HepG2 (cell line): ENCODE data around the gene RBBP8NL. TPM values are rescaled to one million over a fixed set of nuclear protein-coding genes. Genes with fewer than 3 reads are reported as not detected.

Experiments
- ATAC-seq: fragments of 200-7000 bp; cut with Tn5 transposase; 3 replicates; pipeline ENCODE4 v1.9.1; 2020; ENCODE audit warnings: mild to moderate bottlenecking, moderate library complexity
- BruUV-seq: library from RNA; stranded (reverse); fragments of 400-500 nt; replicated peaks from 2 replicates; lab custom pipeline; 2021; lab: Mats Ljungman, UMichigan
- CTCF ChIA-PET: fragments of 300-600 bp; formaldehyde crosslinking; extraction: SDS; loops from one replicate; lab custom pipeline; 2021; ENCODE audit warnings: low total read pairs, inconsistent platforms, low intra/inter-chr PET ratio; lab: Yijun Ruan, JAX
- POLR2A ChIA-PET: fragments of 350-600 bp; sonication (Branson Sonifier 250); formaldehyde crosslinking; loops from one replicate; lab custom pipeline; 2020; ENCODE audit warnings: antibody characterized with exemption, inconsistent platforms; lab: Yijun Ruan, JAX
- DNase-seq: peaks from one replicate; pipeline ENCODE4 v3.0.0-alpha.2; 2015; ENCODE audit warnings: low spot score
- FAIRE-seq: peaks from 3 replicates; lab custom pipeline; 2011; peaks lifted over from hg19 to GRCh38; lab: Jason Lieb, UNC
- H2AFZ ChIP-seq: one replicate; pipeline ENCODE4 v1.6.1; 2011; ENCODE audit warnings: low read length, inconsistent platforms
- H3K27ac ChIP-seq: fragments of 300-600 bp; 3 replicates; pipeline ENCODE4 v1.8.0; 2011; ENCODE audit warnings: mixed run types, mild to moderate bottlenecking, mixed read lengths, low read length, inconsistent platforms; ENCODE audit not compliant: insufficient read depth; ENCODE audit errors: extremely low read length
- H3K27me3 ChIP-seq, 2 experiments: fragments of 200-600 bp in 1 of 2; 2 replicates in 1 of 2; 3 replicates in 1 of 2; pipeline versions ENCODE4 v1.6.0 to v1.8.0; 2011; ENCODE audit warnings: low read length in 2 of 2, mild to moderate bottlenecking in 2 of 2, moderate library complexity in 2 of 2, inconsistent platforms in 1 of 2; ENCODE audit not compliant: insufficient read depth in 2 of 2, control insufficient read depth in 1 of 2
- H3K36me3 ChIP-seq, 2 experiments: fragments of 200-600 bp in 1 of 2; replicated peaks in 1 of 2; 2 replicates in 1 of 2; 3 replicates in 1 of 2; pipeline versions ENCODE4 v1.5.1 to v1.8.0; 2011; ENCODE audit warnings: low read length in 2 of 2, inconsistent platforms in 1 of 2; ENCODE audit not compliant: insufficient read depth in 2 of 2, control insufficient read depth in 1 of 2
- H3K4me1 ChIP-seq: 2 replicates; pipeline ENCODE4 v1.5.1; 2012; ENCODE audit warnings: low read length, inconsistent platforms; ENCODE audit not compliant: insufficient read depth
- H3K4me2 ChIP-seq: 2 replicates; pipeline ENCODE4 v1.6.0; 2011; ENCODE audit warnings: low read depth, low read length, inconsistent platforms
- H3K4me3 ChIP-seq, 3 experiments: fragments of 200-600 bp in 1 of 3; sonication (generic), shearing (Covaris generic) in 1 of 3; replicated peaks in 1 of 3; 2 replicates each; pipeline ENCODE4 v1.5.1; 2011 to 2016; ENCODE audit warnings: low read length in 3 of 3, inconsistent platforms in 2 of 3, low read depth in 2 of 3, mild to moderate bottlenecking in 2 of 3, control low read depth in 1 of 3, mixed read lengths in 1 of 3; ENCODE audit not compliant: insufficient read depth in 1 of 3
- H3K79me2 ChIP-seq: one replicate; pipeline ENCODE4 v1.6.1; 2011; ENCODE audit warnings: low read length, inconsistent platforms; ENCODE audit not compliant: insufficient read depth
- H3K9ac ChIP-seq: 2 replicates; pipeline ENCODE4 v1.6.0; 2011; ENCODE audit warnings: mild to moderate bottlenecking, low read depth, low read length, inconsistent platforms; ENCODE audit not compliant: insufficient read depth
- H3K9me3 ChIP-seq: 2 replicates; pipeline ENCODE4 v1.5.1; 2012; ENCODE audit warnings: mild to moderate bottlenecking, low read length
- H4K20me1 ChIP-seq: 2 replicates; pipeline ENCODE4 v1.6.0; 2011; ENCODE audit warnings: inconsistent platforms, mild to moderate bottlenecking, low read length, moderate library complexity; ENCODE audit not compliant: insufficient read depth
- AGO2 ChIP-seq: fragments of 200-400 bp; formaldehyde crosslinking; optimal IDR thresholded peaks from 2 replicates; pipeline ENCODE3; 2017; ENCODE audit warnings: mild to moderate bottlenecking, low read depth, low read length, moderate library complexity
- HNRNPL ChIP-seq: fragments of 200-400 bp; formaldehyde crosslinking; IDR thresholded peaks from 2 replicates; pipeline ENCODE4 v1.6.1; 2017; ENCODE audit warnings: mild to moderate bottlenecking, low read depth, low read length
- STAT6 ChIP-seq: sonication (generic); formaldehyde crosslinking; IDR thresholded peaks from 2 replicates; pipeline ENCODE4 v1.4.0; 2020; ENCODE audit warnings: missing genetic modification reagents, mild to moderate bottlenecking, borderline replicate concordance
- ZNF333 ChIP-seq: sonication (generic); formaldehyde crosslinking; IDR thresholded peaks from 2 replicates; pipeline ENCODE4 v1.4.0; 2020; ENCODE audit warnings: mild to moderate bottlenecking, missing genetic modification reagents, borderline replicate concordance
- WGBS: methylation state at CpG from one replicate; pipeline ENCODE4 v1.1.6; 2017; ENCODE audit warnings: low lambda C conversion rate; 5-methylcytosine and 5-hydroxymethylcytosine counted together
- in situ Hi-C: cut with HindIII; loops from 2 replicates; pipeline ENCODE4 v1.10.0; 2017; ENCODE audit warnings: low pct_unique_long_range_greater_than_20kb; ENCODE audit not compliant: extremely low pct_ligation_motif_present
- intact Hi-C: fragments of 100-400 bp; cut with micrococcal nuclease; formaldehyde crosslinking; loops from one replicate; pipeline ENCODE4 v1.10.0; 2022; ENCODE audit not compliant: unreplicated experiment
- polyA plus RNA-seq, 8 experiments: library from polyadenylated mRNA; depleted of rRNA in 3 of 8; stranded (reverse) in 7 of 8; unstranded in 1 of 8; fragments of >200 nt; fragmentation: Illumina TruSeq in 4 of 8; extraction: Trizol in 4 of 8; gene quantifications; 2 replicates each; pipeline versions ENCODE4 v1.2.1 to v1.2.3, GENCODE V29; 2011 to 2016; ENCODE audit warnings: low read depth in 4 of 8, missing spikeins in 1 of 8, mixed read lengths in 1 of 8; ENCODE audit not compliant: insufficient read depth in 1 of 8
- total RNA-seq, 5 experiments: library from RNA; depleted of rRNA; stranded (reverse); fragments of >200 nt; fragmentation: Illumina TruSeq; extraction: Trizol; gene quantifications; 2 replicates each; pipeline ENCODE4 v1.2.3, GENCODE V29; 2016; ENCODE audit warnings: low read depth in 1 of 5

Gene RBBP8NL
- total and polyA plus RNA-seq, 2 of the 13 experiments (the other 11 are each of a cell fraction or from before 2014, with no cell fraction given): 0.69 to 0.86 TPM

DNA sequence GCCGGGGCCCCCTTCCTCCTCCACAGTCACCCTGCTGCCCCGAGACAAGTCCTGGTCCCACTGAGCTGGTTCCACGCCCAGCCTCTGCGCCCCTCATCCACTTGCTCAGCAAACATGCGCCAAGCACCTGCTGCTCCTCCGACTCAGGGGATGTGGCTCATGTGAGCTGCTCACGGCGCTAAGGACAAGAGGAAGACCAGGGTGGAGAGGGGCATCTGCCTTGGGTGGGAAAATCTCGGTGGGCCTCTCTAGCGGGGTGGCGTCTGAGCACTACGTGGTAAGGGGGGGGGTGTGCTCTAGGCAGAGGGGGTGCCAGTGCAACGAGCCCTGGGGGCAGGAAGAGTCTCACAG lies 64.8 kb downstream of the RBBP8NL start:
- ChIA-PET CTCF (interaction anchor here (1.1 kb wide), 1 partner anchor 14 kb away, joined by 3 read pairs; no protein-coding TSS in a partner anchor), POLR2A (interaction anchor here (7.4 kb wide), 1 partner anchor 14 kb away, joined by 95 read pairs; no protein-coding TSS in a partner anchor)
- peaks cover 22 to 24% of the 10 kb centered on the region in 2 experiments for H3K36me3 ChIP-seq
- in situ Hi-C loops: no loop called here
- no TSS peak for BruUV-seq
- no peak for DNase-seq
- H3K4me3 ChIP-seq: no peak overlapping the region
- H3K9ac ChIP-seq: no peak overlapping the region
- peaks cover 30% of the 10 kb centered on the region for H4K20me1 ChIP-seq
- TF ChIP-seq ZNF333 (CRISPR knock-in tag): no peak
- peak; percentile 24 for TF ChIP-seq AGO2
- TF ChIP-seq STAT6 (CRISPR knock-in tag): no peak
- 0 out of 2 replicates have a peak, but pooled peaks have one; percentile 40 for TF ChIP-seq HNRNPL
- ATAC-seq: no peak
- 92% methylated on average over 13 of the region's 13 CpGs for whole genome bisulfite sequencing
- peak overlapping the region; percentile 5 for H3K27ac ChIP-seq
- no peak overlapping the region for H3K4me2 ChIP-seq
- intact Hi-C loops: loop anchor here (10.0 kb wide), 1 partner anchor 1602 kb away; the partner anchor contains the start of gene ZNF512B
- peaks cover 38% of the 10 kb centered on the region for H3K79me2 ChIP-seq
- H3K27me3 ChIP-seq: no peaks in the 10 kb centered on the region
- H3K4me1 ChIP-seq: peaks cover 52% of the 10 kb centered on the region
- no peaks in the 10 kb centered on the region for H3K9me3 ChIP-seq
- H2AFZ ChIP-seq: no peak overlapping the region
- no peak for FAIRE-seq
